ENCODE results near the gene RAB19.
"Not testable (repeated sequence)": the region's sequence is repeated elsewhere in the genome, so short reads cannot be mapped to it uniquely, and the experiment has no call there.

Gene RAB19

DNA sequence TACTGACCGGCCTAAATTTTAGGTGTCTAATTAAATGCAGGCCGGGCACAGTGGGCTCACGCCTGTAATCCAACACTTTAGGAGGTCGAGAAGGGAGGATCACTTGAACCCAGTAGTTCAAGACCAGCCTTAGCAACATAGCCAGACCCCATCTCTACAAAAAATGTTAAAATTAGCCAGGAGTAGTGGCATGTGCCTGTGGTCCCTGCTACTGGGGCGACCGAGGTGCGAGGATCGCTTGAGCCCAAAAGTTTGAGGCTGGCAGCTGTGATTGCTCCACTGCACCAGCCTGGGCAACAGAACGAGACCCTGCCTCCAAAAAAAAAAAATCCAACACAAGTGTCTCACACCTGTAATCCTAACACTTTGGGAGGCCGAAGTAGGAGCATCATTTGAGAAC, 5.0 kb upstream of the RAB19 start:
- no peak overlapping the region for H3K27ac ChIP-seq
- peak overlapping the region in 3 of 7 experiments; percentile 94 to 98 (median 95) for H3K4me3 ChIP-seq

DNA sequence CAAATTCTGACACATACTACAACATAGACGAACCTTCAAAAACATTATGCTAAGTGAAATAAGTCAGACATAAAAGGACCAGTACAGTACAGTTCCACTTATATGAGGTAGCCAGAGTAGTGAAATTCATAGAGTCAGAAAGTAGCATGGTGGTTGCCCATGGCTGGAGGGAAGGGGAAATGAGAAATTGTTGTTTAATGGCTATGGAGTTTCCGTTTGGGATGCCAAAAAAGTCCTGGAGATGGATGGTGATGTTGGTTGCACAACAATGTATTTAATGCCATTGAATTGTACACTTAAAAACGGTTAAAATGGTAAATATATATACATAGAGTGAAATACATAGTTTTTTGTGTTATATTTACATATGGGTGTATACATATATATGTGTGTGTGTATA, 3.5 kb upstream of the RAB19 start:
- Histone ChIP-seq H3K4me3 (no peak overlapping the region), H3K27ac (no peak overlapping the region)

DNA sequence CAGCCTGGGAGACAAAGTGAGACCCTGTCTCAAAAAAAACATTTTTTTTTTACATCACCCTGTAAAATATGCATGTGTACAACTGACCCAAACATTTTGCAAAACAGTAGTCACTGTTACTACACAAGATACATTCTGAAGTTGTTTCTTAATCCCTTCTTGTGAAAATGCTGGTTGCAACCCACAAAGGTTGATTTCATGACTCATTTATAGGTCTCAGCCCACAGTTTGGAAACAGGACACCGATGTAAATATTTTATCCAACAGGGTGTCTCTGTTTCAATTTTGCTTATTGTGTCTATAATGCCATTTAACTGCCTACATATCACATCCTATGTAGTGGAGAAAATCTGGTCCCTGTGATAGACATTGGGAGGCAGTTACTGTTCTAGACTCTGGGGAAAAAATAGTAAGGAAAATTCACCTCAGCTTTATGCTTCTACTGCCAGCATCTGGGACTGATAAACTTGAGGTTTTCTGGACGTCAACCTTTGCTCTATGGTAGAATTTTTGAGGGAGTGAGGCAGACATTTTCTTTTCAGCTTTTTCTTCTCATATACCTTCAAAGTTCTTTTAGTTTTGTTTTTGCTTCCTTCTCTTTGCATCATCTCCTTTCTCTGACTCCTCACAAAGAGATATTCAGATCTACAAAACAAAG, 1.6 kb upstream of the RAB19 start:
- Histone ChIP-seq H3K4me3 (no peak overlapping the region), H3K27ac (no peak overlapping the region)

DNA sequence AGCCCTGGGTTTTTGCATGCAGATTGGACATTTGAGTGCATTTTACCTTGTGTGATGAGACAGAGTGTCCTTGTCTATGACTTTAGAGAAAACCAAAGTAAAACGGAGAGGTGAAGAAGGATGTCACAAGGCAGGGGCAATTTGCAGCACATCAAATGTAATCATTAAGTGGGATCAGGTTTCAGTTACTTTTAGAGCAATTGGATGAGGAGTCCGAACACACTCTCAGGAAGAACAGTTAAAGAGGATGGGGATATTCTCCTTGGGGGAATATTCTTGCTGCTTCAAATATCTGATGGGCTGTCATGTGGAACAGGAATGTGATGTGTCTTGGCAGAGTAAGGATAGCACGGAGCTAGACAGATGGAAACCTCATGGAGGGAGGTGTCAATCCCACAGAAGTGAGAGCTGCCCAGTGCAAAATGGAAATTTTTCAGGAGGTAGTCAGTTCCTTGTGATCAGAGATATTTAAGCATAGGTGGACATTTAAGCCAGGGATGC, 757 bp downstream of the RAB19 start:
- peak overlapping the region in 2 of 7 experiments; percentile 39 to 53 for H3K4me3 ChIP-seq
- H3K27ac ChIP-seq: peak overlapping the region in 6 of 21 experiments; percentile 45 to 77 (median 73)

DNA sequence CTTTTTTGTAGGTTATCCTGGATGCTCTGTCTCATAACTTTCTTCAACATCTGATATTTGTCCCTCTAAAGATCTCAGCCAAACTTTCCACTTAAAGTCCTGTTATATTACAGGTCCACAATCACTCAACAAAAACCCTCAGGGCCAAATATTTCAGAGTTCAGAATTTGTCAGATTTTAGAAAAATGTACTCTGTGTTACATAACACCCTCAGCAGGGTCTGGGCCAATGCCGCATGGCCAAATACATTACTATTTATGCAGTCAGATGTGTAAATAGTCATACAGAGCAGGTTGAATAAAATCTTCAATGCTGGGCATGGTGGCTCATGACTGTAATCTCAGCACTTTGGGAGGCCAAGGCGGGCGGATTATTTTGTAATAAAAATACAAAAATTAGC, 11.5 kb downstream of the RAB19 start:
- H3K4me3 ChIP-seq: no peak overlapping the region
- H3K27ac ChIP-seq: no peak overlapping the region

DNA sequence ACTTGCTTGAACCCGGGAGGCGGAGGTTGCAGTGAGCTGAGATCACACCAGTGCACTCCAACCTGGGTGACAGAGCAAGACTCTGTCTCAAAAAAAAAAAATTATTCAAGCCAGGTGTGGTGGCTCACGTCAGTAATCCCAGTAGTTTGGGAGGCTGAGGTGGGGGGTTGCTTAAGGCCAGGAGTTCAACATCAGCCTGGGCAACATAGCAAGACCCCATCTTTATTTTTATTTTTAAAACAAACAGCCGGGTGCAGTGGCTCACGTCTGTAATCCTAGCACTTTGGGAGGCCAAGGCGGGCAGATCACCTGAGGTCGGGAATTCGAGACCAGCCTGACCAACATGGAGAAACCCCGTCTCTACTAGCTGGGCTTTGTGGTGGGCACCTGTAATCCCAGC, 12.0 kb downstream of the RAB19 start:
- H3K27ac ChIP-seq: not testable (repeated sequence)

DNA sequence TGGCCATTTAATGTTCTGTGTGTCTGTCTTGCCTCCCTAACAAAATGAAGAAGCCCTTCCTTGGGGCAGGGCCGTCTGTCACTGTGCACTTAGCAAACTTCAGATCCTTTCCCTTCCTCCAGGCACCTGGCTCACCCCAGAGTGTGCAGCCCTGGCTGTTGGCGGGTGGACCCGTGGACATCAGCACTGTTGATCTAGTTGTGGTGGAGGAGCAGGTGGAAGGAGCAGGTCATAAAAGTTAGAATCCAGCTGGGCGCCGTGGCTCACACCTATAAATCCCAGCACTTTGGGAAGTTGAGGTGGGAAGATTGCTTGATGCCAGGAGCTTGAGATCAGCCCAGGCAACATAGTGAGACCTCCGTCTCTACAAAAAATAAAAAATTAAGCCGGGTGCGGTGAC, 12.7 kb downstream of the RAB19 start:
- H3K4me3 ChIP-seq: no peak overlapping the region
- no peak overlapping the region for H3K27ac ChIP-seq

More for the DNA sequence above, 12.0 kb downstream of the RAB19 start:
- not testable (repeated sequence) for H3K4me3 ChIP-seq

DNA sequence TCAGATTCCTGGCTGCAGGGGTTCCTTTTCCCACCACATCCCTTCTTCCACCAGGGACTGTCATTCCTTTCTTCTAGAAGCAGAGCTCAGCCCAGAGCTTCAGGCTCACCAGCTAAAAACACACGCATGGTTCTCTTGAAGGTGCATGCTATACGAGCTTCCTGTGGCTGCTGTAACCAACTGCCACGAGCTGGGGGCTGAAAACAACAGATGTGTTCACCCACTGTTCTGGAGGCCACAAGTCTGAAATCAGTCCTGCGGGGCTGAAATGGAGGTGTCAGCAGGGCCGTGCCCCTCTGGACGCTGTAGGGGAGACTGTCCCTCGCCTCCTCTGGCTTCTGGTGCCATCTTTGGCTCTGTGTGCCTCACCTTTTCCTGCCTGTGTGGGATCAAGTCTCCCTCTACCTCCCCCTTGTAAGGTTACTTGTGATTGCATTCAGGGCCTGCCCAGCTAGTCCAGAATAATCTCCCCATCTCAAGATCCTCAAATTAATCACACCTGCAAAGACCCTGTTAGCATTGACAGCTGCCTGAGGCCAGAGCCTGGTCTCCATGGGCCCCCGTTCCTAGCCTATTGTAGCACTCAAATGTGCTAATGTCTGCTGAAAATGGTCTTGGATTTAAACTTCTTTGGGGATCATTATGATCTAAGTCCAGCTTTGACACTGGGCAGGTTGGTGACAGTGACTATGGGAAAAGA, 13.7 kb downstream of the RAB19 start:
- H3K27ac ChIP-seq: no peak overlapping the region

DNA sequence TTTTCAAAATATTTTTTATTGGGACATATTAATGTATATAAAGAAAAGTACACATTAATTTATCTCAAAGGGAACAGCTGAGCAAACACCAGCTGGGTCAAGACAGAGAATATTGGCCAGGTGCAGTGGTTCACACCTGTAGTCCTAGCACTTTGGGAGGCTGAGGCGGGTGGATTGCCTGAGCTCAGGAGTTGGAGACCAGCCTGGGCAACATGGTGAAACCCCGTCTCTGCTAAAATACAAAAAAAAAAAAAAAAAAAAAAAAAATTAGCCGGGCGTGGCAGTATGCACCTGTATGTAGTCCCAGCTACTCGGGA, 14.3 kb downstream of the RAB19 start:
- not testable (repeated sequence) for H3K4me3 ChIP-seq, H3K27ac ChIP-seq

More for the DNA sequence above, 13.7 kb downstream of the RAB19 start:
- no peak overlapping the region for H3K4me3 ChIP-seq

DNA sequence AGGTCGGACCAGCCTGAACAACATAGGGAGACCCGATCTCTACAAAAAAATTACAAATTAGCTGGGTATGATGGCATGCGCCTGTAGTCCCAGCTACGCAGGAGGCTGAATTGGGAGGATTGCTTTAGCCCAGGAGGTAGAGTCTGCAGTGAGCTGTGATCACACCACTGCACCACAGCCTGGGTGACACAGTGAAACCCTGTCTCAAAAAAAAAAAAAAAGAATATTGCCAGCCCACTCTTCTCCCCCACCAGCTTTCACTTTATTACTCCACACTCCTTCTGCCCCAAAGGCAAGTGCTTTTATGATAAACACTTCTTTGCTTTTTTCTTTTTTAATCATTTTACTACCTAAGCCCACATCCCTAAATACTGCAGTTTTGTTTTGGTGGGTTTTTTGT, 14.8 kb downstream of the RAB19 start:
- Histone ChIP-seq H3K27ac (no peak overlapping the region), H3K4me3 (no peak overlapping the region)

DNA sequence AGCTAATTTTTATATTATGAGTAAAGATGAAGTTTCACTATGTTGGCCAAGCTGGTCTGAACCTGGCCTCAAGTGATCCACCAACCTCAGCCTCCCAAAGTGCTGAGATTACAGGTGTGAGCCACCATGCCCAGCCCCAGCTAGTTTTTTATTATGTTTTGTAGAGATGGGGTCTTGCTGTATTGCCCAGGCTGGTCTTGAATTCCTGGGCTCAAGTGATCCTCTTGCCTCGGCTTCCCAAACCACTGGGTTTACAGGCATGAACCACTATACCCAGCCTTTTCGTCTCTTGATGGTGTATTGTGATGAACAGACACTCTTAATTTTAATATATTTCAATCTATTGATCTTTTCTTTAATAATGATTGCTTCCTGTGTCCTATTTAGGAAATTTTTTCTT, 17.7 kb downstream of the RAB19 start:
- Histone ChIP-seq H3K4me3 (no peak overlapping the region), H3K27ac (no peak overlapping the region)

DNA sequence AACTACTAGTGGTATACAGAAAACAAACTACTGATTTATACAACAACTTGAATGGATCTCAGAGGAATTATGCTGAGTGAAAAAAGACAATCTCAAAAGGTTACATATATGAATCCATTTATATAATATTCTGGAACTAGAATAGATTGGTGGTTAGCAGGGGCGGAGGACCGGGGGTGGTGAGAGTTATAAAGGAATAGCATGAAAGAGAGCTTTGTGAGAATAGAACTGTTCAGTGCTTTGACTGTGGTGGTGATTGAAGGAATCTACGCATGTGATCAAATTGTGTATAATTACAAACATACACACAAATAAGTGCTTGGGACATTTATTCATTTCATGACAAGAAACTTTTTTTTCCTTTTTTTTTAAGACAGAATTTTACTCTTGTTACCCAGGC, 19.6 kb downstream of the RAB19 start:
- no peak overlapping the region for H3K27ac ChIP-seq
- no peak overlapping the region for H3K4me3 ChIP-seq

DNA sequence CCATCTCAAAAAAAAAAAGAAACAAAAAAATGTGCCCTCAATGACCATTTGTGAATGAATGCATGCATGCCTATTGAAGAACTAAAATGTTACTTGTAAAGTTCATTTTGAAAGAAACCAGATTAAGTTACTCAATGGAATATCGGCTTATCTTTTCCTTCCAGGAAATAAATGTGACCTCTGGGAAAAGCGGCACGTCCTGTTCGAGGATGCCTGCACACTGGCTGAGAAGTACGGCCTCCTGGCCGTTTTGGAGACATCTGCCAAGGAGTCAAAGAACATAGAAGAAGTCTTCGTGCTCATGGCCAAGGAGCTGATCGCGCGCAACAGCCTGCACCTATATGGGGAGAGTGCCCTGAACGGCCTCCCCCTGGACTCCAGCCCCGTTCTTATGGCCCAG, 21.9 kb downstream of the RAB19 start:
- no peak overlapping the region for H3K27ac ChIP-seq
- no peak overlapping the region for H3K4me3 ChIP-seq

DNA sequence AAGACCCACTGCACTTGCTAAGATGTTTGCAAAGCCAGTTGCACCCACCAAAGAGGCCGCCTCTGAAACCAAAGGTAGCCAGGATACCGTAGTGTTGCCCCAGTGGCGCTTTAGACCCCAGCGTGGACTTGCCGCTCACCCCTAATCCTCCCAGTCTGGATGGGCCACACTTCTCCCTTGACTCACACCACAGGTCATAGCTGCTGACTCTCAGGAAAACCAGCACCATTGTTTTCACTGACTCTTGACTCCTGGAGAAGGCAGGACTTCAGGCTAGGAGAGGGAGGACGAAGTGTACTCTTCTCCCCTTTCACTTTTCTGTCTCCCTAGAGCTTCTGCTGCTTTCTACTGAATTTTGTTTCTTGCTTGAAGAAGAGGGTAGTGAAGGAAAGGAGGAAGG, 22.3 kb downstream of the RAB19 start:
- H3K4me3 ChIP-seq: no peak overlapping the region
- H3K27ac ChIP-seq: no peak overlapping the region

DNA sequence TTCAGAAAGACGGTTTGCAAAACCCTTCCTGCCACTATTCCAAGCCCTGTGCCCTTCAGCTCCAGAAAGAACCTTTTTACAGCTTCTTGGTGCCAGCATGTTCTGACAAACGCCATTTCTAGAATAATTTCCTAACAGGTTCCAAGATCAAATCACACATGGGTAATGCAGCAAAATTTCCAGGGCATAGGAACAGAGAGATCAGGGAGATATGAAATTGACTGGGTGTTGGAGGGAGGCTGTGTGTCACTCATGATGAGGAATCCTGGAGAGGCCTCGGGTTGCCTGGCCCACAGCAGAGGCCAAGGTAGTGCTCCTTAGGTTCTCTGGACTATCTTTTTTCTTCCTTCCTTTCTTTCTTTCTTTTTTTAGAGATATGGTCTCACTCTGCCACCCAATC, 29.5 kb downstream of the RAB19 start:
- no peak overlapping the region for H3K27ac ChIP-seq
- no peak overlapping the region for H3K4me3 ChIP-seq

DNA sequence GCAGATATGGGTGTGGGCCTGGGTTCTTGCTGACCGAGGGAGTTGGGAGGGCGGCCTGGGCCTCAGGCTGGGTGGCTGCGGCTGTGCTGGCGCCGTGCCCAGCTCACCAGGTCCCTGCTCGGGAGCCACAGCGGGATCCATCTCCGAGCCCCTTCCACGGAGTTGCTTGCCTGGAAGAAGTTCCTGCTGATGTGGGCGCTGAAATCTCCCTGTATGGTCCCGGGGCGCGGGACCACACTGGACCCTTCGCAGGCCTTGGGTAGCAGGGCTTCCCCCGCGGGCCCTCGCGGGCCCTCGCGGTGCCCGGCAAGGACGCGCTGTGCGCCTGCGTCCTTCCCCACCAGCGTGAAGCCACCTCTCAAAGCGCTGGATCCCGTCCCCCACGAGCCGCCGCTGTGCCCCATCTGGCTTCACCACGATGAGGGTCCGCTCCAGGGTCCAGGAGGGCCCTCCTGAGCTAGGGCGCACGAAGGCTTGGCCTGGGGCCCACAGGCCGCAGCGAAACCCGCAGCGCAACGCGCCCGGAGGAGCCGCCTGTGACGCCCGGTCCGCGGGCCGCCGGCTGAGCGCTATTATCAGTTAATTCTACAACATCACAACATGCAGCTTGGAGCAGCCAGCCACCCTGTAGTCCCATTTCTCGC, 31.5 kb downstream of the RAB19 start:
- peak overlapping the region in 1 of 7 experiments; percentile 8 for H3K4me3 ChIP-seq

DNA sequence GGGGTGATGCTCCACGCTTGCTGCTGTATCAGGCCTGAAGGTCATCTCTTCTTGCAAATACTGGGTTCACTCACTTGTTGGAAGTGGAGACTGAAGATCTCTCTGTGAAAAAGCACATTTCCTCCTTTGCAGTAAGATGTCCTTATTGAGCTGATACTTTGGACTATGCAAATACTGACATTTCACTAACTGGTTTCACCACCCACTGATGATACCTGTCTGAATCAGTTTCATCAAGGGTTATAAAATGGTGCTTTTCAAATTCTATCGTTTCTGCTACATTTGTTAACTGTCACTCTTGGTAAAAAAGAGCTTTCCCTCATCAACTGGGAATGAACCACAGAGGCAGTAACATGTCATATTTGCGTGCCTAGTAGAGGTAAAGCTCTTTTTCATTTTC, 35.5 kb downstream of the RAB19 start:
- no peak overlapping the region for H3K27ac ChIP-seq
- no peak overlapping the region for H3K4me3 ChIP-seq

More for the DNA sequence above, 31.5 kb downstream of the RAB19 start:
- H3K27ac ChIP-seq: no peak overlapping the region

DNA sequence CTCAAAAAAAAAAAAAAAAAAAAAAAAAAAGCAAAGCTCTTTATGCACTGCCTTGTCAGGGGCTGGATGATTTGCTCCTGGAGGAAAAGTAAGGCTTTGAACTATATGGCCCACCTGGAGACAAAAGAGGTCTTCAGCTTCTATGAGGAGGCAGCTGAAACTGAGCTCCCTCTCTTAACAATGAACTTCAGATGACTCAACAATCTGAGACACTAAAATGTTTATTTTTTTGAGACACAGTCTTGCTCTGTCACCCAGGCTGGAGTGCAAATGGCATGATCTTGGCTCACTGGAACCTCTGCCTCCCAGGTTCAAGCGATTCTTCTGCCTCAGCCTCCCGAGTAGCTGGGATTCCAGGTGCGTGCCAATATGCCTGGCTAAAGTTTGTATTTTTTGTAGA, 36.7 kb downstream of the RAB19 start:
- H3K4me3 ChIP-seq: no peak overlapping the region
- H3K27ac ChIP-seq: no peak overlapping the region

DNA sequence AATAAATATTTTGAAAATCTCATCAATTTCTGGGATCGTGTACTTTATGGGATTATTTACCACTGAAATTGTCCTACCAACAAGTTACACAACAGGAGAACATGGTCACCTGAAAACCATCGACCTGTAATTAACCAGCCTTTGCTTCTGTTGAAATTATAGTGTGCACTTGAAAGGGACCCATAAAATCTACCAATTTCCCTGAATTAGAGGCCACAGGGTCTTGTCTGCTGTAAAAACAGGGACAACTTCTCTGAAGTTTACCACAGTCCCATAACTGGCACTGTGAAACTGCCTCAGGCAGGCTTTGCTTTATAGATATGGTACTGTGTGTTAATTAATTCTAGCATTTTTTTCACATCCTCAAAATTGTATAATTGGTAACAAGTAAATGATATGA, 37.7 kb downstream of the RAB19 start:
- Histone ChIP-seq H3K27ac (no peak overlapping the region), H3K4me3 (no peak overlapping the region)

DNA sequence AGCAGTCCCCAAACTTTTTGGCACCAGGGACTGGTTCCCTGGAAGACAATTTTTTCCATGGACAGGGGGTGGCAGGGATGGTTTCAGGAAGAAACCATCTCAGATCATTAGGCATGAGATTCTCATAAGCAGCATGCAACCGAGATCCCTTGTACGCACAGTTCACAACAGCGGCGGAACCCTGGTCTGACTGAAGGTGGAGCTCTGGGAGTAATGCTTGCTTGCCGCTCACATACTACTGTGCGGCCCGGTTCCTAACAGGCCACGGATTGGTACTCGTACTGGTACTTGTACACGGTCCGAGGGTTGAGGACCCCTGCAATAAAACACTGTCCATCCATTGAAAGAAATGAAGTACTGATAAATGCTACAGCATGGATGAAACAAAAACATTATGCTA, 42.6 kb downstream of the RAB19 start:
- no peak overlapping the region for H3K27ac ChIP-seq

DNA sequence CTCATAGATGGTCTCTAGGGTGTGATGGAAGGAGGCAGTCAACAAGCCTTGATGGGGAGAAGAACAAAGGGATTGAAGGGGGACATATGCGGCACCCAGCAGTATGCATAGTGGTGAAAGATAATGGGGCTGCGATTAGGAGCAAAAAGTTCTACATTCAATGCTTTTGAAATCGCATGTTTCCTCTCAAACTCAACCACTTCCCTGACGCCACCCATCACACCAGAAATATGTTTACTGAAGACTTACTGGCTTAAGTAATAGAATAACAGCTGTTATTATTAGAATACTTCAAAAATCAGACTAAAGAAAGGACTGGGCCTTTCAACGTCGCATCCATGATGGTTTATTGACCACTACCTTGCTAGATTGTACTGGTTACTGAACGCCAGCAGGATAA, 44.0 kb downstream of the RAB19 start:
- Histone ChIP-seq H3K27ac (no peak overlapping the region), H3K4me3 (no peak overlapping the region)

More for the DNA sequence above, 42.6 kb downstream of the RAB19 start:
- no peak overlapping the region for H3K4me3 ChIP-seq

Measured in skin epidermis (tissue), 12 donors.